Kidney (tissue), 14 donors: ENCODE measurements around the gene DNAJB8. TPM values are rescaled to one million over a fixed set of nuclear protein-coding genes. Genes with fewer than 3 reads are reported as not detected.

ENCODE experiments used
- DNase-seq, 5 donors: peaks; one replicate each; pipeline ENCODE4 v3.0.0-alpha.2; 2013 to 2020
- FAIRE-seq: peaks from 2 replicates; lab custom pipeline; 2012; peaks lifted over from hg19 to GRCh38; lab: Jason Lieb, UNC
- H3K27ac ChIP-seq, 2 donors: one replicate each; pipeline ENCODE4 v1.7.0; 2013; ENCODE audit warnings: low read depth in 2 of 2, low read length in 2 of 2, inconsistent platforms in 1 of 2
- H3K27me3 ChIP-seq: one replicate; pipeline ENCODE4 v1.7.1; 2013; ENCODE audit warnings: low read length, inconsistent platforms; ENCODE audit not compliant: control insufficient read depth, insufficient read depth
- H3K36me3 ChIP-seq, 3 donors: one replicate each; pipeline versions ENCODE4 v1.7.0 to v1.7.1; 2013; ENCODE audit warnings: low read length in 3 of 3, control low read depth in 1 of 3, inconsistent platforms in 1 of 3; ENCODE audit not compliant: insufficient read depth in 3 of 3, control insufficient read depth in 2 of 3
- H3K4me1 ChIP-seq, 3 donors: one replicate each; pipeline versions ENCODE4 v1.7.0 to v1.7.1; 2013; ENCODE audit warnings: low read length in 3 of 3, inconsistent platforms in 1 of 3, low read depth in 1 of 3; ENCODE audit not compliant: control insufficient read depth in 2 of 3, insufficient read depth in 2 of 3
- H3K4me3 ChIP-seq, 3 donors: one replicate each; pipeline versions ENCODE4 v1.7.0 to v1.8.1; 2013; ENCODE audit warnings: low read length in 3 of 3, control low read depth in 1 of 3, inconsistent platforms in 1 of 3
- H3K9ac ChIP-seq, 3 donors: one replicate each; pipeline versions ENCODE4 v1.7.0 to v1.7.1; 2013; ENCODE audit warnings: low read length in 3 of 3, control low read depth in 1 of 3, inconsistent platforms in 1 of 3
- H3K9me3 ChIP-seq, 3 donors: one replicate each; pipeline versions ENCODE4 v1.7.0 to v1.7.1; 2013; ENCODE audit warnings: low read length in 3 of 3, control low read depth in 1 of 3, inconsistent platforms in 1 of 3; ENCODE audit not compliant: control insufficient read depth in 2 of 3, insufficient read depth in 1 of 3
- intact Hi-C: fragments of 100-400 bp; cut with DNase I; formaldehyde crosslinking; loops from one replicate; pipeline ENCODE4 v1.11.1; 2022
- polyA plus RNA-seq: library from polyadenylated mRNA; stranded (reverse); fragments of 350-450 nt; fragmentation: Illumina TruSeq; extraction: RNeasy Lipid Tissue Mini Kit (QIAGEN cat#74804); gene quantifications from one replicate; pipeline ENCODE4 v1.2.3, GENCODE V29; 2014; ENCODE audit warnings: low read depth, low replicate concordance; ENCODE audit not compliant: insufficient read depth
- total RNA-seq: library from RNA; stranded (reverse); fragmentation: NEBNext Ultra II Directional; extraction: Animal tissue kit (Norgen Biotek cat#: 25700); gene quantifications from one replicate; pipeline ENCODE4 v1.2.1, GENCODE V29; 2021
- TF ChIP-seq, protein P1 (sequence below): IDR thresholded peaks from 3 replicates; pipeline ENCODE4 v1.5.1; 2012; ENCODE audit warnings: mild to moderate bottlenecking, moderate library complexity, borderline replicate concordance; ENCODE audit not compliant: insufficient read depth; ENCODE audit errors: extremely low read depth
- donor health status: control.
- donor health status: control.
- donor health status: control.
- donor health status: control.
- donor health status: control.
- donor health status: DM: yes; HTN: yes; CAD: no.
- donor health status: Normal renal cell carcinoma (clear cell type).

The DNAJB8 gene
- total and polyA plus RNA-seq, 2 donors from 2014 or later: not detected

DNA sequence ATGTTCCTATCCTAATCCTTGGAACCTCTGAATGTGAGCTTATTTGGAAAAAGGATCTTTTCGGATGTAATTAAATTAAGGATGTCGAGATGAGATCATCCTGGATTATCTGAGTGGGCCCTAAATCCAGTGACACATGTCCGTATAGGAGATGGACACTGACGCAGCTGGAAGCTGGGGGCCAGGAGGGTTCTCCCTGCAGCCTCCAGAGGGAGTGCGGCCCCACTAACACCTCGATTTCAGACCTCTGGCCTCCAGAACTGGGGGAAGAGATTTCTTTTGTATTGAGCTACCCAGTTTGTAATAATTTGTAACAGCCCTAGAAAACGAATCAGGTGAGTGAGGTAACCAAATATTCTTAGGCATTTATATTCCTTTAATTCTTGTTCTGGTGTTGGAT lies 2.5 kb downstream of the DNAJB8 start:
- DNase-seq (no peak), FAIRE-seq (no peak)
- no peak overlapping the region for H3K4me3 ChIP-seq
- no peaks in the 10 kb centered on the region for H3K9me3 ChIP-seq
- H3K9ac ChIP-seq: no peak overlapping the region
- no peak overlapping the region for H3K27ac ChIP-seq
- no peaks in the 10 kb centered on the region for H3K4me1 ChIP-seq
- no peaks in the 10 kb centered on the region for H3K36me3 ChIP-seq
- TF ChIP-seq, protein P1, sequence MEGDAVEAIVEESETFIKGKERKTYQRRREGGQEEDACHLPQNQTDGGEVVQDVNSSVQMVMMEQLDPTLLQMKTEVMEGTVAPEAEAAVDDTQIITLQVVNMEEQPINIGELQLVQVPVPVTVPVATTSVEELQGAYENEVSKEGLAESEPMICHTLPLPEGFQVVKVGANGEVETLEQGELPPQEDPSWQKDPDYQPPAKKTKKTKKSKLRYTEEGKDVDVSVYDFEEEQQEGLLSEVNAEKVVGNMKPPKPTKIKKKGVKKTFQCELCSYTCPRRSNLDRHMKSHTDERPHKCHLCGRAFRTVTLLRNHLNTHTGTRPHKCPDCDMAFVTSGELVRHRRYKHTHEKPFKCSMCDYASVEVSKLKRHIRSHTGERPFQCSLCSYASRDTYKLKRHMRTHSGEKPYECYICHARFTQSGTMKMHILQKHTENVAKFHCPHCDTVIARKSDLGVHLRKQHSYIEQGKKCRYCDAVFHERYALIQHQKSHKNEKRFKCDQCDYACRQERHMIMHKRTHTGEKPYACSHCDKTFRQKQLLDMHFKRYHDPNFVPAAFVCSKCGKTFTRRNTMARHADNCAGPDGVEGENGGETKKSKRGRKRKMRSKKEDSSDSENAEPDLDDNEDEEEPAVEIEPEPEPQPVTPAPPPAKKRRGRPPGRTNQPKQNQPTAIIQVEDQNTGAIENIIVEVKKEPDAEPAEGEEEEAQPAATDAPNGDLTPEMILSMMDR: no peak
- no peaks in the 10 kb centered on the region for H3K27me3 ChIP-seq
- intact Hi-C loops: no loop called here

DNA sequence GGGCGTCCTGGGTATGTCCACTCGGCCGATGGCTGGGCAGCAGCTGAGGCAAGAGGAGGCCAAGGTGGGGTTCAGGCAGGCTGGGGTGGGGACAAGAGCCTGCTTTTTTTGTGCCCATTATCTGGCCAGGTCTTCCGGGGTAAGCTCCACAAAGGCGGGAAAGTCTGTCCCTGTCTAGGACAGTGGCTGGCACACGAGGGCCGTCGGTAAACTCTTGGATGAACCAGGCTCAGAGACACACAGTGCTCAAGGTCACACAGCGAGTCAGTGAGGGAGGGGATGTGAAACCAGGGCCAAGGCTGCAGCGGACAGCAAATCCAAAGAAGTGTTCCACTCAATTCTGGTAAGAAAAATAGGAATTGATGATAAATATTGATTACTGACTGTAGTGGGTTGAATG lies 2.9 kb downstream of the DNAJB8 start:
- no peak for FAIRE-seq
- no peak for DNase-seq
- Histone ChIP-seq H3K9me3 (no peaks in the 10 kb centered on the region), H3K27me3 (no peaks in the 10 kb centered on the region), H3K9ac (no peak overlapping the region), H3K27ac (no peak overlapping the region), H3K4me3 (no peak overlapping the region), H3K4me1 (no peaks in the 10 kb centered on the region), H3K36me3 (no peaks in the 10 kb centered on the region)
- intact Hi-C loops: no loop called here
- TF ChIP-seq, protein P1: no peak

DNA sequence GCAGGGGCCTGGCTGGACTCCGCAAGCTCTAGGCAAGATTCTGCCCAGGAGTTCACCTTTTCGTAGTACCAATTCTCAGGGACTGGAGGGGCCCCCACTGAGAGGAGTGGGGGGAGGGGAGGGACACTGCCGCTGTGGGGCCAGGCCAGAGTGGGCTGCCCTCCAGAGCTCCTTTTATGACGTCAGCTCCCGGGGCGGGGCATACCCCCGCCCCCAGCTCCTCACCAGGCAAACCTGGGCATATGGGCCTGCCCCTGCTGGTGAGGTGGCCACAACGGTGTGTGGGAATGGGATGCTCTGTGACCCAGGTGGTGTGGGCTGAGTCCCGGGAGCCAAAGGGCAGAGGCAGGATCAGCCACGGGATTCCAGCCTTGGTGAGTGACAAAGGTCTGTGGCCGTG lies 3.3 kb downstream of the DNAJB8 start:
- no peak overlapping the region for H3K27ac ChIP-seq
- H3K9me3 ChIP-seq: no peaks in the 10 kb centered on the region
- H3K36me3 ChIP-seq: no peaks in the 10 kb centered on the region
- FAIRE-seq (no peak), DNase-seq (no peak)
- H3K4me1 ChIP-seq: no peaks in the 10 kb centered on the region
- intact Hi-C loops: no loop called here
- H3K9ac ChIP-seq: no peak overlapping the region
- TF ChIP-seq, protein P1: no peak
- H3K4me3 ChIP-seq: no peak overlapping the region
- no peaks in the 10 kb centered on the region for H3K27me3 ChIP-seq

DNA sequence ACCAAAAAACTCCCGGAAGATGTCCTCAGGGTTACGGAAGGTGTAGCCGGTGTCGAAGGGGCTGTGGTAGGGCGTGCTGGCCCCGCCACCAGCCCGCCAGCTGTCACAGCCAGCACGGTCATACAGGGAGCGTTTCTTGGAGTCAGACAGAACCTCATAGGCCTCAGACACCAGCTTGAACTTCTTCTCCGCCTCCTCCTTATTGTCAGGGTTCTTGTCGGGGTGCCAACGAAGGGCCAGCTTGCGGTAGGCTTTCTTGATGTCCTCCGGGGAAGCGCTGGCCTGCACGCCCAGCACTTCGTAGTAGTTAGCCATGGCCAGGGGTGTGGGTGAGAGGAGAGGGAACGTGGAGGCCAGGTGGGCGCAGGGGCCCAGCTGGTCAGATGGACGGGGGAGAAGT lies 3.8 kb downstream of the DNAJB8 start:
- Histone ChIP-seq H3K4me3 (no peak overlapping the region), H3K27me3 (no peaks in the 10 kb centered on the region), H3K9me3 (no peaks in the 10 kb centered on the region), H3K36me3 (no peaks in the 10 kb centered on the region), H3K9ac (no peak overlapping the region), H3K4me1 (no peaks in the 10 kb centered on the region), H3K27ac (no peak overlapping the region)
- no peak for DNase-seq
- intact Hi-C loops: no loop called here
- FAIRE-seq: no peak
- TF ChIP-seq, protein P1: no peak
